HEK293T (cell line): ENCODE results near the gene ERG.

Source experiments
- ELF4 ChIP-seq: fragments of 450-650 bp; IDR thresholded peaks from 2 replicates; pipeline ENCODE4 v1.6.1; 2017; ENCODE audit warnings: antibody characterized with exemption
- FOXA1 ChIP-seq: fragments of 450-650 bp; IDR thresholded peaks from 2 replicates; pipeline ENCODE4 v1.6.1; 2016; ENCODE audit warnings: mild to moderate bottlenecking
- HDGF ChIP-seq: fragments of 450-650 bp; IDR thresholded peaks from 2 replicates; pipeline ENCODE4 v1.6.1; 2017; ENCODE audit warnings: antibody characterized with exemption, borderline replicate concordance
- LEF1 ChIP-seq: fragments of 450-650 bp; IDR thresholded peaks from 2 replicates; pipeline ENCODE4 v1.6.1; 2017; ENCODE audit warnings: mild to moderate bottlenecking, borderline replicate concordance
- TARDBP ChIP-seq: fragments of 450-650 bp; IDR thresholded peaks from 2 replicates; pipeline ENCODE4 v1.6.1; 2016

GRCh38 chr21:38386967-38387366 lies 111.3 kb downstream of the ERG start:
- TF ChIP-seq HDGF (no peak), TARDBP (no peak), FOXA1 (no peak), ELF4 (no peak), LEF1 (no peak)
